GM21825 (cell line): ENCODE measurements around the gene ECE1.

Experiments
- ATAC-seq: cut with Tn5 transposase; IDR thresholded peaks from one replicate; pipeline ENCODE4 v1.9.1; 2021; ENCODE audit warnings: mild to moderate bottlenecking, moderate library complexity; ENCODE audit not compliant: unreplicated experiment

Gene ECE1

DNA sequence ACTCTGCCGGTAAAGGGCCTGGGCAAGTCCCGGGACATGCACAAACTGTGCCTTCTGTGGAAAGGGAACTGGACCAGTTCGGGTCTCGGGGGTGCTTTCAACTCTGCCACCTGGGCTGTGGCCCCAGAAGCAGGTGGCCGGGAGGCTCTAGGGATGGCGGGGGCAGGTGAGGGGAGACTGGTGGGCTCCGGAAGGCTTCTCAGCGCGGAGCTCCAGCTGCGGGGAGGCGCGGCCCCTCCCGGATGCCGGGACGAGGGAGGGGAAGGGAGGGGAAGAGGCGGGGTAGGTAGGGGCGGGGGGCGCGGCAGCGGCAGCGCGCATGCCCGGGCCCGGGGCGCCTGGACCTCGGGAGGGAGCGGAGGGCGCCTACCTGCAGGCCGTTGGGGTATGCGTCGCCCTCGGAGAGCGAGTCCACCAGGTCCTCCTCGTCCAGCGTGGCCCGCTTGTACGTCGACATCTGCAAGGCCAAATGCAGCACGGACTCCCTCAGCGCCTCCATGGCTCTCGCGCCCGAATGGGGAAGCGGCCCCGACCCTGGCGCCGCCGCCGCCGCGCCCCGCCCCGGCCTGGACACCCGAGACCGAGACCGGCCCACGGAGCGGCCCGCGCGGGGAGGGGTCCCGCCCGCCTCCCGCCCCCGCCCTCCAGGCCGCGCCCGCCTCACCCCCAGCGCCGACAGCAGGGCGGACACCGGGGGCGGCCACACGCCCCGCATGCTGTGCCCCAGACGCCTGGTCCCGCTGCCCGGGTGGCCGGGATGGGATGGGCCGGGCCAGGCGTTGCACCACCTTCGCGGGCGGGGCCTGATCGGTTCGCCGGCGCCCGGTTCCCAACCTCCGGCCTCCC lies at the start of gene ECE1:
Gene ECE1, minus strand, starts transcription at position 764 of the 846 bp plus-strand sequence. Its CDS starts 49 bp downstream, at position 715.
- ATAC-seq = no peak

DNA sequence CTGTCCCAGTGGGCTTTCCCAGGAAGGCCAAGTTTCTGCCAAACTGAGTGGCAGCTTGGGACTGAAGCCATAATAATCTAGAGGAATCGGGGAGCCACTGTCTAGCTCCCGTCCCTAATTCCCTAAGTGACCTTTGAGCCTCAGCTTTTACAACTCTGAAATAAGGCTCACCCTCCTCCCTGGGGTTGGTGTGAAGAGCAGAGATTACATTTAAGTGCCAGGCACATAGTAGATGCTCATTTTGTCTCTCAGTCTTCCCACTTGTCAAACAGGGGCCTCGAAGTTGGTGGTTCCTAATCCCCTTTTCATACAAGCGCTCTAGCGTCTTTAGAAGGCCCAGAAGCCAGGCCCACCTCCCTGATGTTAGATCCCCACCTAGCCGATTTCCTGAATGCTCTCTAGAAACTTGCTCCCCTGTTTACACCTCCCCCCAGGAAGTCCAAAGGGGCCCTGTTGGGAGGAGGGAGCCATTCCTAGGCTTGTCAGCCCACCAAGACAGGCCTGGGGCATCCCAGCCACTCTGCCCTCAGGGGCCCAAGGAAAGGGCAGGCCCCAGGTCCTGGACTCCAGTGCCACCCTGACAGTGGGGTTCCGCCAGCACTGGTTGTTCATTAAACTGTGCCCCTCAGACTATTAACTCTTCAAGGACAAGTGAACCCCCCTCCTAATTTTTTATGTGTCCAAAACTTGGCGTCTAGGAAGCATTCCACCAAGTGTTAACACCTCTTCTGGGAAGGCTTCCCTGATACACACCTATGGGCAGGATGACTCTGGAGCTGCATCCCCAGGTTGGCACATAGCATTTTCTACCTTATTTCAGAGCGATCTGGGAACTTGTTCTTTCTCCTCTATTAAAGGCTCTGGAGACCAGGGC lies 49.3 kb upstream of the ECE1 start:
- ATAC-seq = no peak

DNA sequence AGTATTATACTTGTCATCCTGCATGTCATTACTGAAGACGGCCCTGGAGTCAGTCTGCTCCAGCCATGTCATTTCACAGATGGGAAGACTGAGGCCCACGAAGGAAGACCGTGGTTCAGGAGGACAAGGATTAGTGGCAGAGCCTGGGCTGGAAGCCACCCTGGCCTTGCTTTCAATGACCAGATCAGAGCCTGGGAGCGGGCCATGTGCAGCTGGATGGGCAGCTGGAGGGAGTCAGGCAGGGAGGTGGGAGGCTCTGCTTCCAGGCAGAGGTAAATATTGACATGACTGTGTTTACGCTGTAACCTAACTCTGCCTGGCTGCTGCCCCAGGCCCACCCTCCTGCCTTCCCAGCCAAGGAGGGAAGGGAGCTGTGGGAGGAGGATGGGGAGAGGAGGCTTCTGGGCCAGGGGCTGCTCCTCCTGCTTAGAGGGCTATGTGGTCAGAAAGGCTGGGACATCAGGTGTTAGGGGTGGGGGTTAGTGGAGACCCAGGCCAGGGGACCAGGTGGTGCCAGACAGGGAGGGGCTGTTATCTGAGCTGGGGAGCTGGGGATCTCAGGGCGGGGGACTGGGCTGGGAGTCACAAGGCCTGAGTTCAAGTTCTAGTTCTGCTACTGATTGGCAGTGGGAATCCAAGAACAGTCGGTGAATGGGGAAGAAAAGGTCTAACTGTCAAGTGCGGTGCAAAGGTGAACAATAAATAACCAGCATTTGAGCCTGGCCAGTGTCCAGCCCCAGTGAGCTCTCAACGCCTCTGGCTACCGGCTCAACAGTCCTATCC lies 48.5 kb upstream of the ECE1 start:
- ATAC-seq = no peak

DNA sequence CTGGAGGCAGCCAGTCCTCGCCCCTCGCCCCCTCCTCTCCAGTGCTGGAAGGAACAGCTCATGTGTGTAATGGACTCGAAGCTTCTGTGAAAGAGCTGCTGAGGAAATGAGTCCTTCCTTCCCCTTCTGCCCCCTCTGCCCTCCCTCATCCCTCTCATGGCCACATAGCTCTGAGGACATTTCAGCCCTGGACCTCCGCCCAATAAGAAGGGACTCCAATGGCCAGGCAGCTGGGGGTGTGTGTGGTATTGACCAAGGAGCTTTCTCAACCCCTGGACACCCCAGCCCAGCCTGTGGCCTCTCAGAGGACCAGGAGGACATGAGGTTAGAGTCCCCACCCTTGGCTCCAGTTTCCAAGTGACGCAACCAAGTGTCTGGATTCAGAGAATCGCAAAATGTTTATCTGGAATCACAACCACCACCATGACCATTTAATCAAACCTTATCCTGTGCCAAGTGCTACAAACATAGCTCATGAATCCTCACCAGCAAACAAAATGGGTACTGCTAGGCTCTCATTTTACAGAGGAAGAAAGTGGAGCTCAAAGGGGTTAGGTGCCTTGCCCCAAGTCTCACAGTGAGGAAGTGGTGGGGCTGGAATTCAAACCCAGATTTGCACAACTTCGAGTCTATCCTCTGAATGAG lies 47.8 kb upstream of the ECE1 start:
- no peak for ATAC-seq

DNA sequence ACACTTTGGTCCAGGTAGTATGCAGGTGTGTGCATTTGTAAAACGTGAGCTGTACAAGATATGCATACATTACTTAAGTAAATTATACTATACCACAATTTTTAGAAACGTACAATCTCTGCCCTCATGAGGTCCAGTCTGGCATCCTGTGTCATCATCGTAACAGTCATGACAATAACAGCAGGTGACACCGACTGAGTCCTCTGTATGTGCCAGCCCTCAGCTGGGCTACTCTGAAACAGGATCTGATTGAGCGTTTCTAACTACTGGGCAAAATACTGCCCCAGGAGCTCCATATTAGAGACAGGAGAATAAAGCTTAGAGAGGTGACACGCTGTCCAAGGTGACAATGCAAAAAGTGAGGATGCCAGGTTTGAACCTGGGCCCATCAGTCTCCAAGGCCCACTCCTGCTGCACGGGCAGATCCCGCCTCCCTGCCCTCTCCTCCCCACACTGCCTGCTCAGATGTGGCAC lies 47.2 kb upstream of the ECE1 start:
- no peak for ATAC-seq

DNA sequence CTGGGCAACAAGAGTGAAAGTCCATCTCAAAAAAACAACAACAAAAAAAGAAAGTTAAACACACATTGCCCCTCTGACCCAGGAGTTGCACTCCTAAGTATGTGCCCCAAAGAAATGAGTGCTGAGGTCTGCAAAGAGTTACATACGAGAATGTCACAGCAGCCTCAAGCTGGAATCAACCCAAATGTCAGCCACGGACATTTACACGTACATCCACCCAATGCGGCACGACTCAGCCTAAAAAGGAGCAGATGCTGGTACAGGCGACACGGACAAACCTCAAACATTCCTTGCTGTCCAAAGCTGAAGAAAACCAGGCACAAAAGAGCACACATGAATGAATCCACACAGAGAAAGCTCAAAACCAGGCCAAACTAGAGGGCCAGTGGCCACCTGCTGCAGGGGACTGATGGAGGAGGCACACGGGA lies 46.8 kb upstream of the ECE1 start:
- ATAC-seq = no peak

DNA sequence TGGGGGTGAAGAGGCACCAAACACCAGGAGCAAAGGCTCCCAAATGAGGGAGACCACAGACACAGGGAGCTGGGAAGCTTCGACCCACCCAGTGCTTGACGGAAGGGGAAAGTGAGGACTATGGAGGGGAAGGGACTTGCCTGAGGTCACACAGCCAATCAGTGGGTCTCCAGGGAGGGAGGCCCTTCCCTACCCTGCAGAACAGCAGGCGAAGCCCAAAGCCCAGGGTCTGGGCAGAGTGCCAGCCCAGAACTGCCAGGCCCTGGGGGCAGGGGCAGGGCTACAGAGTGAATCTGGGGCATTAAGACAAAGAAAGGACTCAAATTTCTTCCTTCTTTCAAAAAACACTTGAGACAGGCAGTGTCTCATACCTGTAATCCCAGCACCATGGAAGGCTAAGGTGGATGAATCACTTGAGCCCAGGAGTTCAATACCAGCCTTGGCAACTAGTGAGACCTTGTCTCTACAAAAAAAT lies 45.5 kb upstream of the ECE1 start:
- ATAC-seq = no peak

DNA sequence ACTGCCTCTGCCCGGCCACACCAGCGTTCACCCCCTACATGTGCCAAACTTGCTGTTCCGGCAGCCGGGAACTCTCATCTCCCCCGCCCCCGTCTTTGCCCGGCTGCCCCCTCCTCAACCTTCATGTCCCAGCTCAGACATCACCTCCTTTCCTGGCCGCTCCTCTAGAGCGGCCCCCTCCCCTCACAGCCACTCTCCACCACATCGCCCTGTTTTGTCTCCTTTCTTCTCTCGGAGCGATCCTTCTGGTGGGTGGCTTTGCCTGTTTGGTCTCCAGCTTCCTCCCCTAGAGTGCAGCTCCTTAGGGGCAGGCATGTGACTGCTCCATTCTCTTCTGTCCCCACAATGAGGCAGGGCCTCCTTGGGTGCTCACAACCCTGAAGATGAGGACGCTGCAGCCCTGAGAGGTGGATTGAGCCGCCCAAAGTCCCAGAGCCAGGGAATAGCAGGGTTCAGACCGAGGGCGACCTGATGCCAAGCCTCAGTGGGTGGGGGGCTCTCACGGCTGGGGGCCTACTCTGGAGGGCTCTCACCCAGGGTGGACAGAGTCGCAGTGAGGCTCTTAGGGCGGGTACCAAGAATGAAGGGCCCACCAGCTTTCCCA lies 44.9 kb upstream of the ECE1 start:
- no peak for ATAC-seq

DNA sequence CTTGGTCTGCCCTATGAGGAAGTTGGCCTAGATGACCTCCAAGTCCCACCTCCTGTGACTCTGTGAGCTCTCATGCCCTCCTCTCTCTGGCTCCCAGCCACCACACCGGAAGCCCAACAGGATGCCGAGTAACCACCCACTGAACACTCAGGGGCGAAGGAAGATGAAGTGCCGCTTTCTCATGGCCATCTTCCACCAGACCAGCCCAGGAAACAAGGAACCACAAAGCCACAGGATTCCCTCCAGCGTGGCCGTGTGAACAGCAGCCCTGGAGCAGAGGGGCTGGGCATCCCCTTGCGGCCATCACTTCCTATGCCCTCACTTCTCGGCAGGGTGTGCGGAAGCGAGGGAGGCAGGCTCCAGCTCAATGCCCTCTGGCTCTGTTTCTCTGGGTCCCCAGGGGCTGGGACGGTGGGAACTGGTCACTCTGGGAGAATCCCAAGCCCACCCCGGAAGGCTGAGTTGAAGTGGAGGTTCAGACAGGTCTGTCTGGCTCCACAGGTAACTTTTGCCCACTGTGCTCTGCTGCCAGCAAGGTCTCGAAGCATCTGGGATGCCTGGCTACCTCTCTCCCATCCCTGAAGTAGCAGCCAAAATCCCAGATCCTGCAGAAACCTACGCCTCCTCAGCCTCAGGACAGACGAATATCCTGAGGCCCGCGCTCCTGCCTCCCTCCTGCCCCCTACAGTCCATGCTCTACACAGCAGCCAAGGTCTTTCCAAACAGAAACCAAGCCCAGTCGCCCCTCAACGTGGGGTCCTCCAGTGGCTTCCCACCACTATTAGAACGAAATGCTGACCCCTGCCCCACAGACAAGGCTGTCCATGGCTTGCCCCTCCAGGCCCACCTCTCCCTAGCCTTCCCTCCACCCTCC lies 44.2 kb upstream of the ECE1 start:
- peak; percentile 72 for ATAC-seq

DNA sequence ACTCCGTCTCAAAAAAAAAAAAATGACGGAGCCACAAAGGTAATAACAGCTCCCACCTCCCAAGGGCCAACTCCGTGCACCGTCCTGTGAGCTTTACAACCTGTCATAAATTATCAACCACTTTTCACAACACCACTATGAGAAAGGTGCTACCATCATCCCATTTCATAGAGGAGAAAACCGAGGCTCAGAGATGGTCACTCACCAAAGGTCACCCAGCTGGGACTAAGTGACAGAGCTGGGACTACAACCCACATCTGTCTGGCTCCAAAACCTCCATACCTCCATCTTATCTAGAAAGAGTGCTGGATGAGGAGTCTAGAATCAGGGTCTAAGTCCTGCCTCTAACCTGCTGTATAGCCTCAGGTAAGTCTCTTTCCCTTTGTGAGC lies 43.6 kb upstream of the ECE1 start:
- no peak for ATAC-seq

DNA sequence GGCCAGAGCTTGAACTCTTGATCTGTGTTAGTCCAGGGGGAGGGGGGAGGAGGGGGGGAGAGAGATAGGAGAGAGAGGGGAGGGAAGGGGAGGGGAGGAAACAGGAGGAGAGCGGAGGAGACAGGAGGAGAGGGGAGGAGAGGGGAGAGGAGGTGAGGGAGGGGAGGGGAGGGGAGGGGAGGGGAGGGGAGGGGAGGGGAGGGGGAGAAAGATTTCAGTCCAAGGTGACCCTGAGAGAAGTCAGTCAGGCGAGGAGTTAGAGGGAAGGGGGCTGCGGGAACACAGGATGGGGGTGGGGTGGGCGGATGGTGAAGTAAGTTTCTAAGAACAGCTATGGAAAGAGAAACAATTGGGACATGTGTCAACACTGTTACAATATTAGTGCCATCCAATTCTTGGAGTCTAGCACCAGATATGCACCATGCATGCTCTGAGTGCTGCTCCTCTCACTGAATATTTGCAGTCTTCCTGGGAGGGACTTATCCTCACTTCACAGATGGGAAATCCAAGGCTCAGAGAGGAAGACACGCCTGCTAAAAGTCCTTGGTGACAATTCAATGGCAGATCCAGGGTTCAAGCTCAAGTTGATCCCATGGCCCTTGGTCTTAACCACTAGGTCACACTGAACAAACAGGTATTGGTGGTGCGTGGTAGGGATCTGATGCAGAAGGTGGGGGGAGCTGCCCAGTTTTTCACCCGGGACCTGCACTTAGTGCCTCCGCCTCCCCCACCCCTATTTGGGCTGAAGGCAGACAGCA lies 42.5 kb upstream of the ECE1 start:
- no peak for ATAC-seq

DNA sequence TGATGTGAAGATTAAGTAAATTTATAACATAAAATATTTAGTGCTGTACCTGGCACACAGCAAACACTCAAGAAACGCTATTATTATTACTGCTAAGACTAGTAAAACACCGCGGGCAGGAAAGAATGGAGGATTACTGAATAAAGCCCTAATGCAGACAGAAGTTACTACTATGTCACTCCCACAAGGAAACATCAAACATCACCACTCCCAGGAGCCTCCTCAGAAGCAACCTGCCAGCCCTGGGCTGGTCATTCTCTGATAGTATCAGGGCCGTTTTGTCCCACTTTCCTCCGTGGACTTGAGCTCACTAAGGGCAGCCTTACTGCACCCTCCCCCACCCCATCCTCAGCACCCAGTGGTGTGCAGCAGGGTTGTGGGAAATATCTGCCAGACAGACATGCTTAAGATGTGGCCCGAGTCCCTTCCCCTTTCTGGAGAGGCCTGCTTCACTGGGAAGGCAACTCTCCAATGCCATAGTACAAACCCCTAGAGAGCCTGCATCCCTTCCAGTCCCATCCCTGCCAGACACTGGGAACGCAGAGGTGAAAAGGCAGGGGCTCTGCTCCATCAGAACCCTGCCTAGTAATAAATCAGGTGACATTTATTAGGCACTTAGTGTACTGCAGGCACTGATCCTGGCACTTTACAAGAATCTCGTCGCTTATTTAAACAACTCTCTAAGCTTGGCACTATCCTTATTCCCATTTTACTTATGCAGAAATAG lies 41.7 kb upstream of the ECE1 start:
- ATAC-seq = no peak

DNA sequence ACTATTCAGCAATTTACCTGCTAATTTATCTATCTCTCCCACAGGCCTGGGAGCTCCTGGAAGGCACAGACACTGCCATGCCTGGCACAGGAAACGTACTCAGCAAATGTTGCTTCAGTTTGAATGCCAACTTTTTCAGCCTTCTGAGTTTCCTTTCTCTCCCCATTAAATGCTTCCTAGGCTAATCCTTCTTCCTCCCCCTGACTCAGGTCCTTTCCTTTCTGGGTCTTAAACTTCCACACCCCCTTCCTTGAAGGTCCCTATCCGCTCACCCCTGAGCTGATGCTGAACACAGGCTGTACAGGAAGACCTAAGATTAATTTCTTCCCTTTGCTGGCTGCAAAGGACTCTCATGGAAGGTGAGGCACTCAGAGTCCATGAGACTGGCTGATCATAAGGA lies 40.3 kb upstream of the ECE1 start:
- ATAC-seq = no peak

DNA sequence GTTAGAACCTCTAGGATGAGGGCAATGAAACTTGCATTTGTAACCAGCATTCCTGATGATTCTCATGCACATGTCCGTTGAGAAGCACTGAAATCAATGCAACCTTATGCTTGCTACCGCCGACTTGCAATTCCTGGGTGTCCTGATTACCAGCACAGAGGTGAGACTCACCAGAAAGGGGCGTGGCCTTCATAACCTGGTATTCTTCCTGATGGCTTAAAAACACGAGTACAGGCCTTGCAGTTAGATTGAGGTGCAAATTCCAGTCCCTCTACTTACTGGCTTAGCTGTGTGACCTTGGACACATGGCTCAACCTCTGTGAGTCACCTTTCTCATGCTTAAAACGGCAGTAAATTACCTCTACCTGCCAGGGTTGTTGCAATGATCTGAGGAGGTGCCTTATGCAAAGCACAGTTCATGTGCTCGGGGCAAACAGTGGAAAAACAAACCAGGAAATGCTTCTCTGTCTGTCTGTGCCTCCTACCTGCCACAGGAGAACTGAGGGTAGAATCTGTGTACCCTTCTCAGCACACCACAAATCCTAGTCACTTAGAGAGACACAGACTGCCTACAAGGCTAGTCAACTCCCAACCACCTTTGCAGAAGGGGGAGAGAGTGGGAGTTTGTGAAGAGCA lies 39.1 kb upstream of the ECE1 start:
- ATAC-seq = no peak

DNA sequence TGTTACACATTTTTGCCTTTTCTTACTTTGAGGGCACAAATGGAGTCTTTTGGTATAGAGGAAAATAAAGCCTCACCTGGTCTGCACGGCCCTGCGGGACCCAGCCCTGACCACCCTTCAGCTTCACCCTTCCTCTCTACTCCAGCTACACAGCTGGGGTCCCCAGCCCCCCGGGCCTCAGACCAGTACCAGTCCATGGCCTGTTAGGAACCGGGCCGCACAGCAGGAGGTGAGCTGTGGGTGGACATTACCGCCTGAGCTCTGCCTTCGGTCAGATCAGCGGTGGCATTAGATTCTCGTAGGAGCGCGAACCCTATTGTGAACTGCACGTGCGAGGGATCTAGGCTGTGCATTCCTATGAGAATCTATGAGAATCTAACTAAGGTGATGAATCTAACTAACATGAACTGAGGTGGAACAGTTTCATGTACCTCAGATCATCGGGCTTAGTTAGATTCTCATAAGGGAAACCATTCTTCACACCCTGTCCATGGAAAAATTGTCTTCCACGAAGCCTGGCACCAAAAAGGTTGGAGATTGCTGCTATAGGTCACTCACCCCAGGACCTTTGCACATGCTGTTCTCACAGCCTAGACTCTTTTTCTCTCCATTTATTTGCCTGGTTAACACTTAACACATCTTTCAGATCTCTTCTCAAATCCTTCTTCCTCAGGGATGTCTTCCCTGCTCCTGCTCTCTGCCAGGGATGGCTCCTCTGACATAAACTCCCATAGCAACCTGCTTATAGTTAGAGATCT lies 37.5 kb upstream of the ECE1 start:
- ATAC-seq = no peak

DNA sequence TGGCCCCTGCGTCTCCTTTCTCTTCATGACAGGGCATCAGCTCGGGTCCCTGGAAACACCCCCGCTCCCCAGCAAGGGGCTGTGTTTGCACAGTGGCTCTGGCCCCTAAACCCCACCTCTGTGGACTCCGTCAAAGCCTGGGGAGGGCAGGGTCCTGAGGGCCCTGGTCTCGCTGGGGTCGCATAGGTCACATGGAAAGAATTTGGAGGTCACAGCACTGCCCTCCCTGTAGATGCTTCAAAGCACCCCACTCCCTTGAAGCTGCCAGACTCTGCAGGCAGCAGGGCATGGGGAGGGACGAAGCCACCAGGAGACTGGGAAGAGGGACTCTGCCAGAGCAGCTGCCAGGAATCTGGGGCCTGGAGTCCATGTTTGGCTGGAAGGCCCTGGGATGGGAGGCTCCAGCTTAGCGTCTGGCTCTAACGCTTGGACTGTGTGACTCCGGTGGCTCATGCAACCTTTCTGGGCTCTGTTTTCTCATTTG lies 36.6 kb upstream of the ECE1 start:
- ATAC-seq = no peak
